Measurements from ENCODE around the gene KDM8. TPM values are rescaled to one million over a fixed set of nuclear protein-coding genes. Genes with fewer than 3 reads are reported as not detected.

Gene KDM8
- total and polyA plus RNA-seq, 2 donors (not counting 3 experiments of a cell fraction or from before 2014, with no cell fraction given) = 5.1 to 8.4 TPM

DNA sequence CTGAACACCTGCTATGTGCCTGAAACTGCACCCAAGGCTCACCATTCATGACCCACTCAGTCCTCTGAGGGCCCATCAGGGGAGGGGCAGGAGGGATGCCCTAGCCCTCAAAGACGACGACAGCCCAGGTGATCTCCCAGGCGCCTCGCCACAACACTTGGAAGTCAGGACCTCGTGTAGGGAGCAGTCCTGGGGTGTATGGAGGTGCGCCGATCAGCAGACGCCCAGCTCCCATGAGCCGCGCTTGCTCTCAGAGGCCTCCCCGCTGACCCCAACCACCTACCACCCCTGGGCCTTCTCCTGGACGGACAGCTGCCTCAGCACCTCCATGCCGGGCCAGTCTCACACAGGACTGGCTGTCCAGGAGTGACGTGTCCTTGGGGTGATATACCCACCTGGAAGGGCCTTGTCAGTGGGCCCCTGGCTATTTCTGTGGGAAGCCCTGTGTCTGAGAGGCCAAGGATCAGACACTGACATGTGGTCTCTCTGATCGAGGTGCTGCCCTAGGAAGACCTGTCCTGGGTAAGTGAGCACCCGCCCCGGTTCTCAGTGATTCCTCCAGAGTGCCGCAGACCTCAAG is 26.7 kb downstream of the KDM8 start:
- POLR2A ChIA-PET = interaction anchor here (0.6 kb wide), 1 partner anchor 18 kb away, joined by 6 read pairs; no protein-coding TSS in a partner anchor
- H3K9me1 ChIP-seq (replicated peaks; ENCODE audit: control insufficient read depth, extremely low read depth, insufficient read depth, low read length) = no peaks in the 10 kb centered on the region
- BruUV-seq (replicated peaks) = no TSS peak

More for the DNA sequence above, 26.7 kb downstream of the KDM8 start:
- Histone ChIP-seq H3K9ac (replicated peaks; ENCODE audit: extremely low read depth, insufficient read depth, low read length) (no peak overlapping the region), H3K4me3 (replicated peaks in 1 of 3; ENCODE audit: insufficient read depth in 1 of 3, low read depth in 1 of 3, low read length in 3 of 3) (no peak overlapping the region), H4K20me1 (replicated peaks; ENCODE audit: control insufficient read depth, extremely low read depth, insufficient read depth, low read length) (no peaks in the 10 kb centered on the region), H2AFZ (ENCODE audit: low read depth, low read length) (no peak overlapping the region), H3K4me2 (ENCODE audit: insufficient read depth, low read length) (no peak overlapping the region), H3K27ac (ENCODE audit: insufficient read depth, low read depth, low read length) (no peak overlapping the region), H3K9me3 (replicated peaks; ENCODE audit: control insufficient read depth, insufficient read depth, low read length) (no peaks in the 10 kb centered on the region), H3K27me3 (ENCODE audit: control insufficient read depth in 2 of 2, insufficient read depth in 2 of 2, low read length in 2 of 2) (no peaks in the 10 kb centered on the region), H3K79me2 (ENCODE audit: control insufficient read depth, insufficient read depth, low read length) (no peaks in the 10 kb centered on the region), H3K36me3 (ENCODE audit: control insufficient read depth in 2 of 2, extremely low read depth in 1 of 2, insufficient read depth in 2 of 2, low read length in 2 of 2) (peaks cover 0 to 15% of the 10 kb centered on the region in 2 experiments), H3K4me1 (ENCODE audit: control insufficient read depth, extremely low read depth, insufficient read depth, low read length) (peaks cover 6% of the 10 kb centered on the region)
- TF ChIP-seq CTCF (IDR thresholded peaks at IDR 0.05; ENCODE audit: extremely low read depth in 1 of 2, insufficient read depth in 1 of 2, low read depth in 1 of 2, low read length in 2 of 2) (no peak), POLR2A (IDR thresholded peaks at IDR 0.05; ENCODE audit: low read depth, low read length) (no peak)
- FAIRE-seq (no peak), DNase-seq (ENCODE audit: low read depth, low spot score) (no peak)
- intact Hi-C loops (cut with micrococcal nuclease) = no loop called here
- dilution Hi-C loops (cut with MboI; ENCODE audit: extremely low pct_ligation_motif_present, low sequenced_read_pairs) = no loop called here
- CTCF ChIA-PET = interaction anchor here (0.8 to 15.6 kb wide), 4 partner anchors 38 to 138 kb away, joined by 4 to 299 read pairs (median 6); partner anchors contain the start of gene NSMCE1
